HG02870 (cell line): Measurements from ENCODE around the gene SLC6A6.

ENCODE experiments used
- ATAC-seq: cut with Tn5 transposase; IDR thresholded peaks from one replicate; pipeline ENCODE4 v1.9.1; 2021; ENCODE audit warnings: mild to moderate bottlenecking, moderate library complexity; ENCODE audit not compliant: unreplicated experiment

SLC6A6 gene

DNA sequence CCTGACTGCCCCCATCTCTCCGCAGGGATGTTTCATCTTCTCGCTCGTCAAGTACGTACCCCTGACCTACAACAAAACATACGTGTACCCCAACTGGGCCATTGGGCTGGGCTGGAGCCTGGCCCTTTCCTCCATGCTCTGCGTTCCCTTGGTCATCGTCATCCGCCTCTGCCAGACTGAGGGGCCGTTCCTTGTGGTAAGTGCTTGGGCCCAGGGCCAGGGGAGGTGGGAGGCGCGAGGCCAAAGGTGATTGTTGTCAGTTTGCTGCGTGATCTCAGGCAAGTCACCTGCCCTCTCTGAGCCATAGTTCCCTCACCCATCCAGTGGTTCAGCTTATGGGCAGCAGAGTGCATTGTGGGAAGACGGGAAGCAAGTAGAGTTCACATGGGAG is 79.2 kb downstream of the SLC6A6 start:
- no peak for ATAC-seq

DNA sequence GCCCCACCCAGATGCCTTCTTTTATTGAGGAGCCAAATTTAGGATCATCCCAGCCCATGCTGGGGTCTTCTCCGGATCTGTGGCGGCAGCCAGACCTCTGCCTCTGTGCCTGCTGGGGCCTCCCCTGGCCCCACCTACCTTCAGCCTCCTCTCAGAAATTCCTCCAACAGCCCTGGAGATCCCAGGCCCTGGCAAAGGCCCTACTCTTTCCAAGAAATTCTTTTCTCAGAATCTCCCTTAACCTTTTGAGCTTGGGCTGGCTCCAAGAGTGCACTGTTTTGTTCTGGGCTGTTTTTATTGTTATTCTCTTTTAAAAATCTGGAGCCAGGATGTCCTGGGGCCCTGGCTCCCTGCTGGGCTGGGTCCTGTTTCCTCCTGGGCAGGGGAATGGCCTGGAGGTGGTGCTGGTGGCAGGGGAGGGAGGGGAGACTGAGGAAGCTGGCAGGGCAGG is 79.9 kb downstream of the SLC6A6 start:
- ATAC-seq, result no peak

DNA sequence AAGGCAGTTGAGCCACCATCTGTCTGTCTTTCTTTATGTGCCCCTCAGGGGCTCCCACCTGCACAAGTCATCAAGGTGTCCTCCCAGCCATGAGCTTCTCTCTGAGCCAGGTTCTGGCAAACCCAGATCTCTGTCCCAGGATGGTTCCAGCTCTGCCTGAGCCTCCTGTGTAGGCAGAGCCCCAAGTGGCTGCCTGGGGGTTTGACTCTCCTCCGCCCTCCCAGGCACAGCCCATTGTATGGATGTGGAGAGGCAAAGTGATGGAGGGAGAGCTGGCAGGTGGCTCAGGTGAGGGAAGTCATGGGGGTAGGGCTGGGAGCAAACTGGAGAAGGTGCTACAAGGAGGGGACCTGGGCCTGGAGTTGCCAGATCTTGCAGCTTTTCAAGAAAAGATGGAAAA is 80.9 kb downstream of the SLC6A6 start:
- no peak for ATAC-seq

DNA sequence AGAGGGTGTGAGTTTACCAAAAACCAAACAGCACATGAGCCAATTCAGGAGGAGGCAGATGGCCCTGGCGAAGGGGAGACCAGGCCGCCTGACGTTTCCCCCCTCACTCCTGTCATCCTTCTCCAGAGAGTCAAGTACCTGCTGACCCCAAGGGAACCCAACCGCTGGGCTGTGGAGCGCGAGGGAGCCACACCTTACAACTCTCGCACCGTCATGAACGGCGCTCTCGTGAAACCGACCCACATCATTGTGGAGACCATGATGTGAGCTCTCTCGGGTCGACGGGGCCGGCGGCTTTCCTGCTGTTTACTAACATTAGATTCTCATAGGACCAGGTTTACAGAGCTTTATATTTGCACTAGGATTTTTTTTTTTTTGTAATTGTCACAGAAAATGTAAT is 82.3 kb downstream of the SLC6A6 start:
- no peak for ATAC-seq

- no peak for ATAC-seq
Measured at GRCh38 chr3:14485981-14486380, 83.6 kb downstream of the SLC6A6 start.

GRCh38 chr3:14486460-14486859 is 84.1 kb downstream of the SLC6A6 start:
- no peak for ATAC-seq

DNA sequence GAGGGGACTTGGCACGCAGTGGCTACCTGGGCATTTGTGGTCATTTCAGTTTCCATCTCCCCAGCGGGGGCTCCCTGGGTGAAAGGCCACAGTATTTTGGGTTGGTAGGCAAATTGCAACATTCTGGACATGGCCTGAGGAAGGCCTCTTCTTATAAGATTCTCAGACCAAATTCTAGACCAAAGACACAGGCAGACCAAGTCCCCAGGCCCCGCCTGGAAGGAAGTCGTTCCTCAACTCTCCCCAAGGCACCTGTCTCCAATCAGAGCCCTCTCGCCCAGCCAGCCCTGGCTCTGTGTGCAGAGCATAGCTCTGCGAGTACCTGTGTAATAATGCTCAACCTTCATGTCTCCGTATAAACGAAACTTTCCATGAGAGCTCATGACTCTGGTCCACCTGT is 84.7 kb downstream of the SLC6A6 start:
- no peak for ATAC-seq

GRCh38 chr3:14487821-14488220 is 85.4 kb downstream of the SLC6A6 start:
- ATAC-seq, result no peak

DNA sequence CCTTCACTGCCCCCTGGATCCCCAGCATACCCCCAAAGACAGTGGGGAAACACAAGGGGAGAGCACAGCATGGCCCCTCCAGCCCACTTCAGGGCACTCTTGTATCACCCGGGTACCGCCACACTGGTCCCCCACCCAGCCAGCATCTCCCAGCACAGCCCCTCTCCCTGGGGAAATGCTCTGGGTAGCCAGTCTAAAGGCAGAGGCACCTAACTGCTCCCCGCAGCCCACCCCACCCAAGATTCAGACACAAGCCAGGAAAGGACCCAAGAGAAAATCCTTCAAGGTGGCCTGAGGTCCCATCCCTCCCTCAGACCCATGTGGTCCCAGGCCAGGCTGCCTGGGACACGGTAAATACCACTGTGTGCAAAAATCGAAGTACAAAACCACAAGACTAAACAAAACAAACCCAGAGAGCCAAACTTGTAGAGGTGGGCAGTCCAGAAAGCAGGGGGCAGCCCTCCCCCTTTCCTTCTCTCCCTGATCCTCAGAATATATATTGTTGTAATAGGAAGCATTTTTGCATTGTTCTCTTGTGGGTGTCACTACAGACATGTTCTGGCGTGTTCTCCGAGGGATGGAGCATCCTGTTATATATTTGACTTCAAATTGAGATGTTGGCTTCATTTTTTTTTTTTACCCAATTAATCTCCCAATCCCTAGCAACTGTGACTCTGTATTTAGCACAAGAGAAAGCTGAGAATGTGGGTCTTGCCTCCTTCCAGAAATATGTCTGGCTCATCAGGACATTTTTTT is 86.1 kb downstream of the SLC6A6 start:
- ATAC-seq, result no peak

DNA sequence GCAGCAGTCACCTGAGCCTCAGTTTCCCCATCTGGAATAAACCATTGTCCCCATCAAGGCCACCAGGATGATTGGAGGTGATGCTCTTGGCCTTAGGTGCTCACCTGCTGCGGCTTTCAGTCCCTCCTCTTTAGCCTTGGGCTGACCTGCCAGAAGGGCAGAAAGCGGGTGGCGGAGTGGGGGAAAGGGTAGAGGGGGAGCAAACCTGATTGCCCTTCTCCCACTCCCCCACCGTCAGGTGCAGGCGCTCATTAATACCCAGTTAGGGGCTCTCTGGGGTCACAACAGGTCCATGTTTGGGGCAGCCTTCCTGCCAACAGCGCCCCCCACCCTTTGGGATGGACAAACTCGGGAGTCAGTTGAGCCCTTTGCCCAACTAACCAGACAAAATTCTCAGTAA is 87.2 kb downstream of the SLC6A6 start:
- ATAC-seq, result no peak

DNA sequence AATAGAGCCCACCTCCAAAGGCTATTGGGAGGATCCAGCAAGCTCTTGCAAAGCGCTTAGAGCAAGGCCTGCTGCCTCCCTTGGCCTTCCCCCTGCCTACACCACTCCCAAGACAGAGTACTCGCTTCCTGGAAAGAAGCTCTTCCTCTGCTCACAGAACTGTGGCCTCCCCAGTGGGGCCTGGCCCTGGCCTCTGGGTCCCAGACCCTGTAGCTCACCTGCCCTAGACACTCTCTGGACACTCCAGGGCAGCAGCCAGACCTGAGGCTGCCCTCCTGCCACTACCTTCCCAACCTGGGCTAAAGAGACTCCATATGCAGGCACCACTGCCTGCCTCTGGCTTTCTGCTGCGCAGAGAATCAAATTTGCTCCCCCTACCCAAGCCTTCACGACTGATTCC is 87.8 kb downstream of the SLC6A6 start:
- ATAC-seq, result no peak

DNA sequence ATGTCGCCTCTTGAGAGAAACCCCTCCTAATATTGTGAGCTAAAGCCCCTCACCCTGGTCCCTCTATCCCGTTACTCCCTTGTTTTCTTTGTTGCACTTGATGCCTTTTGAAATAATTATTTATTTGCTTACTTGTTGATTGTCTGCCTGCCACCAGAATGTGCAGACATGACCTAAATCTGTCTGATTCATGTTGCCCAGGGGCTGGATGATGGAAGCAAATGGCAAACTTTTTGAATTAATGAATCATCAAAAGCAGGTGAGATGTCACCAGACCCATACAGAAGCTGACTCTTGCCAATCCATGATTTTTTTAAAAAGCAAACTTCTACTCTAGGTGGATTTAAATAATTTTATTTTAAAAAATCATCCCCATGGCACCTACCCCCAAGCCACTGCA is 88.4 kb downstream of the SLC6A6 start:
- no peak for ATAC-seq

- no peak for ATAC-seq
Measured at GRCh38 chr3:14491396-14492190, 89.2 kb downstream of the SLC6A6 start.

DNA sequence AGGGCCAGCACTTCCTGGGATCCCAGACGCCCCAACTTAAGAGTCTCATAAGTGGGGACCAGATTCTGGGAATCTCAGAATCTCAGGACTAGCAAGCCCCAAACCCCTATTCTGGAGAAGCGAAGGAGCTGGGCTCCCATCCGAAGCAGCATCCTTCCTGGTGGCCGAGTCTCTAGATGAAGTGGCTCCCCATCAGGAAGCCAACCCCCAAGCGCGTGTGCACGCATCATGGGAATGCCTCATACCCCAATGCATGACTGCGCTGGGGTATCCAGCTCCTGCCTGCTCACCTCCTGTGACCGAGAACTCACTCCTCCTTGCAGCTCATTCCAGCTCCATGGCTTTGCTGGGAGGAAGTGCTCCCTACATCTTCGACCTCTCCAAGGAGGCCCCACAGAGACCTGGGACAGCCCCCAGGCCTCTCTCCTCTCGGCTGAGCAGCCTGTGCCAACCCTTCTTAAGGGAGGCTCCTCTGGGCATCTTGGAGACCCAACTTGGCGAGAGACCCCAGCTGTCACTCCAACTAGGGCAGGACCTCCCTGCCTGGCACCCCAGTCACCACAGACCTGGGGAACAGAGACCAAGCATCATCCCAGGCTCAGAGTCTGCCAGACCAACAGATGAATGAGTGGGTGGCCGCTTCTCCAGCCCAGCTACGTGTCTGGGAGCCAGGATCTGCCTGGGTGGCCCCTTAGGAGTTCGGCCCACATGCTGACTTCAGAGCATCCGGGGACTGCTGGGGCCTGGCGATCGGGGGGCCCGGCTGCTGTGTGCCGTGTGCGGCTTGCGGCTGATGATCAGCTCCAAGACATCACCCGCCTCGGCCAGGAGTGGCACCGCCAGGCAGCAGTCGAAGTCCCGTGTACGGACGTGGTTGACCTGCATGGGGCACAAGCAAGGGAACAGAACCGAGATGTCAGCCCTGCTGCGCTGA is 90.8 kb downstream of the SLC6A6 start:
- ATAC-seq, result no peak

- no peak for ATAC-seq
Measured at GRCh38 chr3:14494279-14494972, 92.0 kb downstream of the SLC6A6 start.

- ATAC-seq, result no peak
Measured at GRCh38 chr3:14494973-14495300, 92.5 kb downstream of the SLC6A6 start.

DNA sequence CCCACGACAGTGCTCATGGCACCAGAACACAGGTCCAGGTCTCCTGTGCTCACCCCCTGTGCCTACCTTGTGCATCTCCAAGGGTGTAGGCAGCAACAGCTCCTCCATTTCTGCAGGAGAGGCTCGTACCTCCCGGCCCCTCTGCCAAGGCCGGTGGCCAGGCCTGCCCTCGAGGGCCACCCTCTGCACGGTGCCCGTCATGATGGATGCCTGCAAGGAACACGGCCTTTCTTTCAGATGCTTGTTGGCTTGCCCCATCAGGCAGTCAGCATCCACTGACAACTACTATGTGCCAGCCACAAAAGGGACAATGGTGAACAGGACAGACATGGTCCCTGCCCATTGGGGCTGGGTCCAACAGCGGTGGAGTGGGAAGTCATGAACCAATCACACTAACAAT is 93.9 kb downstream of the SLC6A6 start:
- no peak for ATAC-seq

DNA sequence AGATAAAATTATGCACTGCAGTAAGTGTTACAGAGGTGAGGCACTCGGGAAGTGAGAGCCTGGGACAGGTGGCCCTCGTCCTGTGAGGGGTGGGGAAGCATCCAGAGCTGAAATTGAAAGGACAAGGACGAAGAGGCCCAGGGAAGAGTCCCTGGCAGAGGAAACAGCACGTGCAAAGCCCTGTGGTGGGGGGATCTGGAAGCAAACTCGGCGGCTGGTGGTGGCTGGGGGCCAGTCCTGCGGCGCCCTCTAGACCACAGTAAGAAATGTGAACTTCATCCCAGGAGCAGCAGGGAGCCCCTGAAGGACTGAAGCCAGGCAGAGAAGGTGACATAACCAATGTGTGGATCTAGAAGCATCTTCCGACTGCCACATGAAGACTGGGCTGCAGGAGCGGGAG is 94.9 kb downstream of the SLC6A6 start:
- ATAC-seq, result no peak

GRCh38 chr3:14502472-14502871 is 100.1 kb downstream of the SLC6A6 start:
- no peak for ATAC-seq

GRCh38 chr3:14503033-14503705 is 100.8 kb downstream of the SLC6A6 start:
- no peak for ATAC-seq
